MCF 10A (cell line): ENCODE measurements around the gene TMED1. TPM values are rescaled to one million over a fixed set of nuclear protein-coding genes. Genes with fewer than 3 reads are reported as not detected.

Experiments
- BruUV-seq: library from RNA; stranded (reverse); fragments of 400-500 nt; replicated peaks from 2 replicates; lab custom pipeline; 2021; lab: Mats Ljungman, UMichigan
- CTCF ChIA-PET: fragments of 300-600 bp; sonication (Branson Sonifier 250); formaldehyde crosslinking; extraction: SDS; loops from one replicate; lab custom pipeline; 2021; ENCODE audit warnings: antibody characterized with exemption, inconsistent platforms; lab: Yijun Ruan, JAX
- POLR2A ChIA-PET: fragments of 300-600, 350-650 bp; sonication (Branson Sonifier 250); formaldehyde crosslinking; extraction: SDS; loops from one replicate; lab custom pipeline; 2020; ENCODE audit warnings: antibody characterized with exemption, inconsistent platforms; lab: Yijun Ruan, JAX
- DNase-seq: peaks from one replicate; pipeline ENCODE4 v3.0.0-alpha.2; 2018; ENCODE audit not compliant: unreplicated experiment
- H3K27ac Mint-ChIP-seq: one replicate; pipeline ENCODE4 v1.8.0; 2022; ENCODE audit warnings: mild to moderate bottlenecking, low read depth, mixed read lengths; ENCODE audit not compliant: unreplicated experiment
- H3K27me3 Mint-ChIP-seq: one replicate; pipeline ENCODE4 v1.8.0; 2022; ENCODE audit warnings: mixed read lengths; ENCODE audit not compliant: insufficient read depth, unreplicated experiment
- H3K36me3 Mint-ChIP-seq: one replicate; pipeline ENCODE4 v1.8.0; 2022; ENCODE audit warnings: mild to moderate bottlenecking, moderate library complexity, mixed read lengths; ENCODE audit not compliant: insufficient read depth, unreplicated experiment
- H3K4me1 Mint-ChIP-seq: one replicate; pipeline ENCODE4 v1.8.0; 2022; ENCODE audit warnings: mixed read lengths; ENCODE audit not compliant: insufficient read depth, unreplicated experiment
- H3K4me3 Mint-ChIP-seq: one replicate; pipeline ENCODE4 v1.8.0; 2022; ENCODE audit warnings: mild to moderate bottlenecking, moderate library complexity, mixed read lengths; ENCODE audit not compliant: unreplicated experiment
- H3K9me3 Mint-ChIP-seq: one replicate; pipeline ENCODE4 v1.8.0; 2022; ENCODE audit warnings: mixed read lengths; ENCODE audit not compliant: unreplicated experiment
- intact Hi-C: fragments of 100-400 bp; cut with micrococcal nuclease; formaldehyde crosslinking; loops from 2 replicates; pipeline ENCODE4 v1.14.1; 2022
- total RNA-seq: library from RNA; stranded (reverse); gene quantifications from 2 replicates; pipeline ENCODE4 v1.2.3, GENCODE V29; 2022
- TF ChIP-seq, protein P1 (sequence below): fragments of 200-600 bp; IDR thresholded peaks from one replicate; pipeline ENCODE4 v1.8.0; 2022; ENCODE audit warnings: antibody characterized with exemption, mild to moderate bottlenecking; ENCODE audit not compliant: unreplicated experiment

The TMED1 gene
- total RNA-seq, 1 experiment from 2014 or later = 23.2 TPM

DNA sequence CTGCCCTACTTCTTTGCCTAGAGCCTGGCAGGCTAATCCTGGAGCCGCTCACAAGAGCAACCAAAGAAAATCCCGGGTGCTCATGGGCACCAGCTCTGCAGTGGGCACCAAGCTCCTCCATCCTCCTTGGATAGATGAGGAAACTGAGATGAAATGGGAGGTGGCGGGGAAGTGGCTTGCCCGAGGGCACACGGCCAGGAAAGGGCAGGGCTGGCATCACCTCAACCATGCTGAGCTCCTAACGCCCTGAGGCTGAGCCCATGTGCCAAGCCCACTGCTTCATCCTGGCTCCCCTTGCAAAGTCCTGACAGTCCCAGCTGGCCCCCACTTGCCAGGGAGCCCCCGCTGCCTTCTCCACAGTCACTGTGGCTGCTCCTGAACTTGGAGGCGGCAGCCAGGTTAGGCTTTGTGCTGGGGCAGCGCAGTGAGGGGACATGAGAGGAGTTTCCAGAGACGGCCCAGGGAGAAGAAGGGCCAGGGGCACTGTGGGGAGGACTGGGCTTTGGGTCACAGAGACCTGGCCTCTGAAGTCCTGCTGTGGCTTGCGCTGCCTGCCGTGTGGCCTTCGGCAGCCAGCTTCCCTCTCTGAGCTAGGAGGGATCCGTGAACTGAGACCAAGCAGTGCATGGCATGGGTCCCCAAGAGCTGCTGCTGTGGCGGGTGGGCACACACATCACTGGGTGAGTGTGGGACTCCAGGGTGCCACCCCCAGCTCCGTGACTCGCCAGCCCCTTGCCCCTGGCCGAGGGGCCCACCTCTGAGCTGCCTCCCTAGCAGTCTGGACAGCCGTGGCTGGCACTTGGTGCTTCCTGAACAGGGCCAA is 17.5 kb downstream of the TMED1 start:
- TF ChIP-seq, protein P1, sequence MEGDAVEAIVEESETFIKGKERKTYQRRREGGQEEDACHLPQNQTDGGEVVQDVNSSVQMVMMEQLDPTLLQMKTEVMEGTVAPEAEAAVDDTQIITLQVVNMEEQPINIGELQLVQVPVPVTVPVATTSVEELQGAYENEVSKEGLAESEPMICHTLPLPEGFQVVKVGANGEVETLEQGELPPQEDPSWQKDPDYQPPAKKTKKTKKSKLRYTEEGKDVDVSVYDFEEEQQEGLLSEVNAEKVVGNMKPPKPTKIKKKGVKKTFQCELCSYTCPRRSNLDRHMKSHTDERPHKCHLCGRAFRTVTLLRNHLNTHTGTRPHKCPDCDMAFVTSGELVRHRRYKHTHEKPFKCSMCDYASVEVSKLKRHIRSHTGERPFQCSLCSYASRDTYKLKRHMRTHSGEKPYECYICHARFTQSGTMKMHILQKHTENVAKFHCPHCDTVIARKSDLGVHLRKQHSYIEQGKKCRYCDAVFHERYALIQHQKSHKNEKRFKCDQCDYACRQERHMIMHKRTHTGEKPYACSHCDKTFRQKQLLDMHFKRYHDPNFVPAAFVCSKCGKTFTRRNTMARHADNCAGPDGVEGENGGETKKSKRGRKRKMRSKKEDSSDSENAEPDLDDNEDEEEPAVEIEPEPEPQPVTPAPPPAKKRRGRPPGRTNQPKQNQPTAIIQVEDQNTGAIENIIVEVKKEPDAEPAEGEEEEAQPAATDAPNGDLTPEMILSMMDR = no peak
- intact Hi-C loops = no loop called here
- Mint-ChIP-seq H3K27me3 (no peaks in the 10 kb centered on the region), H3K27ac (no peak overlapping the region), H3K4me3 (no peak overlapping the region), H3K4me1 (no peaks in the 10 kb centered on the region), H3K9me3 (no peaks in the 10 kb centered on the region), H3K36me3 (peaks cover 35% of the 10 kb centered on the region)
- no peak for DNase-seq
- no TSS peak for BruUV-seq
- ChIA-PET POLR2A (no interaction called here), CTCF (interaction anchor here (0.6 kb wide), 2 partner anchors 608 to 1937 kb away, joined by 3 read pairs; no protein-coding TSS in a partner anchor)

DNA sequence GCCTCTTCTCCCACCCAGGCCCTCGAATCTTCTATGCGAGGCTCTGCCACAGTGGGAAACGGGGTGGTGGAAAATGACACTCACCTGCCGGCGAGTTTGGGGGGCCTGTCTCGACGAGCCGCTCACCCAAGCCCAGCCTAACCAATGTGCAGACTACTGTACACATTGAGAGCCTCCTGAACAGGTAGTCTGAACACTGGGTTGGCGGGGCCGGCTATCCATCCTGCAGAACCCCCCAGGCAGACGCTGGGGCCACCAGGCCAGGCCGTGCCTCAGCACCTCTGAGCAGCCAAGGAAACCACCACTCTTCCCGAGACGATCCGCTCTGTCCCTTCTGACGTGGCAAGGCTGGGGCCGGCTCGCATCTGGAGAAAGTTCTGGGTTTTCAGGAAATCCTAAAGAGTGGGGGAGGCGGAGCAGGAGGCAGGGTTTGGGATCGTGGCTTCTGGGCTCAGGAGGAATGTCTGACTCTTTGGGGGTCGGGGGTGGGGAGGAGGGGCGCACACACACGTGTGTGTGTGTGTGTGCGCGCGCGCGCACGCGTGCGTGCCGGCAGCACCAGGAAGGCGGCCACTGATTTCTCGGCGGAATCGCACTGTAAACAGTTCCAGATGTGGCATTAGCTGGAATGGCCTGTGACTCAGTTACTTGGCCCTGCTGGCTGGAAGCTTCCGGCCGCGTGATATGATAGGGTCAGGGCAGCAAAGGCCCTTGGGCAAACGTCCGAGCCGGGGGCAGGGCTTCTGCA is 18.5 kb downstream of the TMED1 start:
- intact Hi-C loops = no loop called here
- TF ChIP-seq, protein P1 = no peak
- H3K27ac Mint-ChIP-seq = no peak overlapping the region
- ChIA-PET CTCF (no interaction called here), POLR2A (no interaction called here)
- H3K9me3 Mint-ChIP-seq = no peaks in the 10 kb centered on the region
- H3K27me3 Mint-ChIP-seq = no peaks in the 10 kb centered on the region
- H3K36me3 Mint-ChIP-seq = peaks cover 31% of the 10 kb centered on the region
- DNase-seq = no peak
- no peak overlapping the region for H3K4me3 Mint-ChIP-seq
- no peaks in the 10 kb centered on the region for H3K4me1 Mint-ChIP-seq
- BruUV-seq = no TSS peak

DNA sequence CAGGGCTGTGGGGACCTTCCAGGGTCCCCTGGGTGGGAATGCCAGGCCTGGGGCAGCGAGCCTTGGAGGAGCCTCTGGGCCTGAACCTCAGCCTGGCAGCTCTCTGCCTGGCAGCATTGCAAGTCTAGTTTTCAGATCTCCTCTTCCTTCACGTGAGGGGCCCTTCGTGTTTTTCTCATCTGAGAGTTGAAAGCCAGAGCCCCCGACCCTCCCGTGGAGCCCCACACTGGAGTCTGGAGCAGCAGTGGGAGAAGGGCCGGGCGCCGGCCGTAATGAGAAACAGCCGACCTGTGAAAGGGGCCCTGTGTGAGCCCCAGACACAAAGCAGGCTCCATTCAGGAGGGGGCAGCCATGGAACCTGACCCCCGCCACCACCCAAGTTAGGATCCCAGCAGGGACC is 19.3 kb downstream of the TMED1 start:
- H3K4me3 Mint-ChIP-seq = no peak overlapping the region
- TF ChIP-seq, protein P1 = no peak
- no peak for DNase-seq
- intact Hi-C loops = no loop called here
- no TSS peak for BruUV-seq
- POLR2A ChIA-PET = interaction anchor here (0.7 kb wide), 1 partner anchor 175 kb away, joined by 3 read pairs; no protein-coding TSS in a partner anchor
- H3K27me3 Mint-ChIP-seq = no peaks in the 10 kb centered on the region
- H3K4me1 Mint-ChIP-seq = no peaks in the 10 kb centered on the region
- CTCF ChIA-PET = no interaction called here
- H3K9me3 Mint-ChIP-seq = no peaks in the 10 kb centered on the region
- H3K27ac Mint-ChIP-seq = no peak overlapping the region
- H3K36me3 Mint-ChIP-seq = peaks cover 26% of the 10 kb centered on the region

DNA sequence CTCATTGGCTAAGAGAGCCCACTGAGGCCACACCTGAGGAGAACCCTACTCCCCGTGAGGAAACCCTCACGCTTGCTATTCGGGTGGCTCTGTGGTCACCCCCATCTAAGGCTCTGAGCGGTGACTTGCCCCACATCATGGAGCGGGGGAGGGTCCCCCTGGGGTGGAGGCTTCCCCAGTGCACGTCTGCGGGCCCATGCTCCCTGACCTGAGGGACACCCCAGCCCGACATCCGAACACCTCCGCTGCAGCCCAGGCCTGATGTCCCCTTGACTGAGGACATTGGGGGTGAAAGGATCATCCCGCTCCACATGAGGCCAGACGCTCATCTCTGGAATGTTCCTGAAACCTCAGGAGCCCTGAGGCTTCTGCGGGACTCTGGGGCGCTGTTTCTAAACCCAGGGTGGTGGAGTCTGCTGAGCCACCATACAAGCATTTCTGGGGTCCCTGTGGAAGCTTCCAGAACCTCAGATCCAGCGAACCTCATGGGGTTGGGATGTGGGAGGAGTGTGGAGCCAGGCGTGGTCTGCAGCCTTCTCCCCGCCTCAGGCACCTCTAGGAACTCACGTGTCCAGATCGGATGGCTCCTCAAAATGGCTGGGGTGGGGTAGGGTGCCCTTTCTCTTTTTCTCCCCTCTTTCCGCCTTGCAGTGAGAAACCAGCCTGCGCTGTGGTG is 19.9 kb downstream of the TMED1 start:
- no peak overlapping the region for H3K27ac Mint-ChIP-seq
- no peak for DNase-seq
- no peak overlapping the region for H3K4me3 Mint-ChIP-seq
- POLR2A ChIA-PET = interaction anchor here (0.7 kb wide), 1 partner anchor 174 kb away, joined by 3 read pairs; no protein-coding TSS in a partner anchor
- CTCF ChIA-PET = no interaction called here
- H3K36me3 Mint-ChIP-seq = peaks cover 26% of the 10 kb centered on the region
- no peaks in the 10 kb centered on the region for H3K9me3 Mint-ChIP-seq
- intact Hi-C loops = no loop called here
- TF ChIP-seq, protein P1 = no peak
- H3K4me1 Mint-ChIP-seq = no peaks in the 10 kb centered on the region
- BruUV-seq = no TSS peak
- no peaks in the 10 kb centered on the region for H3K27me3 Mint-ChIP-seq
